Vagina (tissue), 2 donors: Measurements from ENCODE around the gene SLC35B2. TPM values are rescaled to one million over a fixed set of nuclear protein-coding genes. Genes with fewer than 3 reads are reported as not detected.

Source experiments
- DNase-seq, 2 donors: peaks; one replicate each; pipeline ENCODE4 v3.0.0-alpha.2; 2017; ENCODE audit errors: extremely low spot score in 2 of 2
- H3K27ac ChIP-seq: fragments of 200-600 bp; sonication (generic); one replicate; pipeline ENCODE4 v1.5.1; 2019
- H3K27me3 ChIP-seq: fragments of 200-600 bp; sonication (generic); one replicate; pipeline ENCODE4 v1.5.1; 2019
- H3K36me3 ChIP-seq, 2 donors: fragments of 200-600 bp; sonication (generic); one replicate each; pipeline ENCODE4 v1.5.1; 2017 to 2019
- H3K4me1 ChIP-seq: fragments of 200-600 bp; sonication (generic); one replicate; pipeline ENCODE4 v1.5.1; 2019
- H3K4me3 ChIP-seq, 2 donors: fragments of 200-600 bp; sonication (generic); 1 replicate in 1 of 2; 2 replicates in 1 of 2; pipeline ENCODE4 v1.5.1; 2016 to 2019
- H3K9me3 ChIP-seq: fragments of 200-600 bp; sonication (generic); one replicate; pipeline ENCODE4 v1.5.1; 2019
- POLR2A ChIP-seq, 2 donors: fragments of 450-650 bp; IDR thresholded peaks; one replicate each; pipeline ENCODE4 v1.6.1; 2017; ENCODE audit warnings: antibody characterized with exemption in 2 of 2, mild to moderate bottlenecking in 2 of 2, moderate library complexity in 2 of 2
- POLR2AphosphoS5 ChIP-seq, 2 donors: sonication (generic); formaldehyde crosslinking; IDR thresholded peaks; one replicate each; pipeline ENCODE4 v1.9.0; 2017; ENCODE audit warnings: antibody characterized with exemption in 2 of 2, mild to moderate bottlenecking in 2 of 2, low read depth in 1 of 2; ENCODE audit not compliant: insufficient read depth in 1 of 2
- intact Hi-C: fragments of 100-400 bp; cut with DNase I; formaldehyde crosslinking; loops from one replicate; pipeline ENCODE4 v1.15.1; 2023
- total RNA-seq: library from RNA; depleted of rRNA; stranded (reverse); fragments of >200 nt; gene quantifications from one replicate; pipeline ENCODE4 v1.2.3, GENCODE V29; 2016
- TF ChIP-seq, protein P1 (sequence below), 3 experiments: fragments of 450-650 bp in 2 of 3; fragments of 200-600 bp in 1 of 3; sonication (generic) in 1 of 3; IDR thresholded peaks; one replicate each; pipeline ENCODE4 v1.5.1; 2017 to 2019; ENCODE audit warnings: antibody characterized with exemption in 3 of 3, mild to moderate bottlenecking in 2 of 3, moderate library complexity in 2 of 3

SLC35B2 gene
- total RNA-seq, 1 donor from 2014 or later = 19.6 TPM

DNA sequence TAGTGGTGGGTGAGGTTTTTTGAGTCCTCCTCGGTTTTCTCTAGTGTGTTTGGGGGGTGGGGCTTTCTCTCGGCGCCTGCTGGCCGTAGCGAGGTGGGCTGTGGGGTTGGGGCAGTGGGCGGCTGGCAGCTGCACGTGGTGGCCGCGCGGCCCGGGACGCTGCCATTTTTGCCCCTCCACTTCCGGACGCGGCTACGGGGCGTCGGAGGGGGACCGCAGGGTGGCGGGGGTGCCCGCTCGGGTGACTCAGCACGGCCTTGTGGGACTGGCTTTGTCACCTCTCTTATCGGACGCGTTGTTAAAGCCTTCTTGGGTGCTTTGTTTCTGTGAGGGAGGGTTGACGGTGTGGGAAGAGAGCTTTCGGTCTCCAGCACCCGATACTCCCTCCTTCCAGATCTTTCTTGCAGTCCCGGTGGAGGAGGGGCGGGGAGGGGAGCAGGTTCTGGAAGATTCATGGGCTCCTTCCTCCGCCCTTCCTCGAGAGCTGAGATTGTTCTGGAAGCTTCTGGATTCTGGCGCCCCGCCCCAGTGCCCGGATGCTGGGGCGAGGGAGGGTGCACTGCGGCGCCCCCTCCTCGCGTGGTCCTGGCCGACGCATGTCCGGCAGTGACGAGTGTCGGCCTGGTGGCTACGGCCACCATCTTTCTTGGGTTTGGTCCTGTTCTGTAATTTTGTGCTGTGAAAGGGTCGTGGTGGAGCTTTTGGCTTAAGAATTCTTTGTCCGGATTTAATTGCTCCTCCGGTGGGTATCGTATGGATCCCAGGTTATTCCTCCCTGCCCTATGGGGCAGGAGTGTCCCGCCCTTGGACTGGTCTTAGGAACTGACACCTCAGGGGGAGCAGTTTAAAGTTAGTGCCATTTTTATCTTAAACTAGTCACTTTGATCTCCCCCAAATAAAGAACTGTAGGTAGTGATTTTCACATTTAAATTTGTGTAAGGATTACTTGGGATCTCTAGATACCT is 9.7 kb downstream of the SLC35B2 start:
- H3K27me3 ChIP-seq = no peaks in the 10 kb centered on the region
- H3K9me3 ChIP-seq = no peaks in the 10 kb centered on the region
- peak overlapping the region; percentile 97 to 100 for H3K4me3 ChIP-seq
- TF ChIP-seq POLR2A (IDR thresholded peaks at IDR 0.05) = no peak
- TF ChIP-seq, protein P1, sequence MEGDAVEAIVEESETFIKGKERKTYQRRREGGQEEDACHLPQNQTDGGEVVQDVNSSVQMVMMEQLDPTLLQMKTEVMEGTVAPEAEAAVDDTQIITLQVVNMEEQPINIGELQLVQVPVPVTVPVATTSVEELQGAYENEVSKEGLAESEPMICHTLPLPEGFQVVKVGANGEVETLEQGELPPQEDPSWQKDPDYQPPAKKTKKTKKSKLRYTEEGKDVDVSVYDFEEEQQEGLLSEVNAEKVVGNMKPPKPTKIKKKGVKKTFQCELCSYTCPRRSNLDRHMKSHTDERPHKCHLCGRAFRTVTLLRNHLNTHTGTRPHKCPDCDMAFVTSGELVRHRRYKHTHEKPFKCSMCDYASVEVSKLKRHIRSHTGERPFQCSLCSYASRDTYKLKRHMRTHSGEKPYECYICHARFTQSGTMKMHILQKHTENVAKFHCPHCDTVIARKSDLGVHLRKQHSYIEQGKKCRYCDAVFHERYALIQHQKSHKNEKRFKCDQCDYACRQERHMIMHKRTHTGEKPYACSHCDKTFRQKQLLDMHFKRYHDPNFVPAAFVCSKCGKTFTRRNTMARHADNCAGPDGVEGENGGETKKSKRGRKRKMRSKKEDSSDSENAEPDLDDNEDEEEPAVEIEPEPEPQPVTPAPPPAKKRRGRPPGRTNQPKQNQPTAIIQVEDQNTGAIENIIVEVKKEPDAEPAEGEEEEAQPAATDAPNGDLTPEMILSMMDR (IDR thresholded peaks at IDR 0.05) = no peak
- peak; percentile 57 to 94 for TF ChIP-seq POLR2AphosphoS5 (IDR thresholded peaks at IDR 0.05; ENCODE audit: insufficient read depth in 1 of 2, low read depth in 1 of 2)
- no peak for DNase-seq
- H3K36me3 ChIP-seq = peaks cover 4 to 39% of the 10 kb centered on the region in 2 donors
- H3K27ac ChIP-seq = peak overlapping the region; percentile 100
- intact Hi-C loops = no loop called here
- H3K4me1 ChIP-seq = peaks cover 33% of the 10 kb centered on the region

DNA sequence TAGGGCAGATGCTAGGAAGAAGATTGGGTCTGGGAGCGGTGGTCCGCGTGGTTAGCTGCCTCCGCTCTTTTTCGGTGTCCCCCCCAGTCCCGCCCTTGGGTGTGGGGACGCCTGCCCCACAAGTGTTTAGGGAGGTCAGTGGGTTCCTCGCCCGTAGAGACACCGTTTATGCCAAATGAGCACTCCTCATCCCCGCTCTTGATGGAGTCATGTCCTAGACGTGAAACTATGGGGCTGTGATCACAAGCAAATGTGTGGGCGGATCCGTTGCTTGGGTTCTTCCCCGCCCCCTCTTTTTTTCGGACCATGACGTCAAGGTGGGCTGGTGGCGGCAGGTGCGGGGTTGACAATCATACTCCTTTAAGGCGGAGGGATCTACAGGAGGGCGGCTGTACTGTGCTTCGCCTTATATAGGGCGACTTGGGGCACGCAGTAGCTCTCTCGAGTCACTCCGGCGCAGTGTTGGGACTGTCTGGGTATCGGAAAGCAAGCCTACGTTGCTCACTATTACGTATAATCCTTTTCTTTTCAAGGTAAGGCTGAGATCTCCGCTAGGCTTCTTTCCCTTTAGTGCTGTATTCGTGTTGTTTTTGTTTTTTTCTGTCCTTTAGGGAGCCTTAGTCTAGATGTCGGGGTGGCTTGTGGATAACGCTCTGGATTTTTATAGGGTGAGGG is 10.5 kb downstream of the SLC35B2 start, which contains the start of gene HSP90AB1:
TSS of gene HSP90AB1 (plus strand) at position 439 of the 675 bp plus-strand sequence. CDS start 1,529 bp downstream, outside the sequence.
- intact Hi-C loops = no loop called here

DNA sequence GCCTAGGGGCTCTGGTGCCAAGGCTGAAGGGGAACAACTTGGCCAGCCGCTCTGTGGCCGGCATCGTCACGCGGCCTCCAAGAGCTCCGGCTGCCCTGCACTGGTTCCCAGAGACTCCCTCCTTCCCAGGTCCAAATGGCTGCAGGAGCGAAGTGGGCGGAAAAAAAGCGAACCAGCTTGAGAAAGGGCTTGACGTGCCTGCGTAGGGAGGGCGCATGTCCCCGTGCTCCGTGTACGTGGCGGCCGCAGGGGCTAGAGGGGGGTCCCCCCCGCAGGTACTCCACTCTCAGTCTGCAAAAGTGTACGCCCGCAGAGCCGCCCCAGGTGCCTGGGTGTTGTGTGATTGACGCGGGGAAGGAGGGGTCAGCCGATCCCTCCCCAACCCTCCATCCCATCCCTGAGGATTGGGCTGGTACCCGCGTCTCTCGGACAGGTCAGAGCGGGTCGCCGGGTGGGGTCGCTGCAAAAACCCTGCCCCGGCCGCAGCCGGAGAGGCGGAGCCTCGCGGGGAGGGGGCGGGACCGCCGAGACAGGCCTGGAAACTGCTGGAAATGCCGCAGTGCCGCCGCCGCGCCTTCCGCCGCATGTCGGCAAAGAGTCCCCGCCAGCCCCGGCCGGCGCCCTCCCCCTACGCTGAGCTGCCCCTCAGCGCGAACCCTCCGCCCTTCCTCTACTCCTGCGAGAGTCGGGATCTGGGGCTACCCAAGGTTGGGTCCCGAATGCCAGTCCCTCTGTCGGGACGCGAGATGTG is 11.2 kb downstream of the SLC35B2 start:
- H3K27me3 ChIP-seq = no peaks in the 10 kb centered on the region

More for the DNA sequence above, 10.5 kb downstream of the SLC35B2 start, which contains the start of gene HSP90AB1:
- DNase-seq = peak in 1 of 2 donors; percentile 99
- H3K4me3 ChIP-seq = peak within 1 kb of the TSS; percentile 97 to 100
- H3K4me1 ChIP-seq = peaks cover 33% of the 10 kb centered on the region
- H3K27me3 ChIP-seq = no peaks in the 10 kb centered on the region
- no peaks in the 10 kb centered on the region for H3K9me3 ChIP-seq
- H3K27ac ChIP-seq = peak within 1 kb of the TSS; percentile 100
- H3K36me3 ChIP-seq = peaks cover 4 to 31% of the 10 kb centered on the region in 2 donors
- TF ChIP-seq POLR2A (IDR thresholded peaks at IDR 0.05) (peak; percentile 46 to 98), POLR2AphosphoS5 (IDR thresholded peaks at IDR 0.05; ENCODE audit: insufficient read depth in 1 of 2, low read depth in 1 of 2) (peak; percentile 76 to 94)
- TF ChIP-seq, protein P1 (IDR thresholded peaks at IDR 0.05) = no peak

DNA sequence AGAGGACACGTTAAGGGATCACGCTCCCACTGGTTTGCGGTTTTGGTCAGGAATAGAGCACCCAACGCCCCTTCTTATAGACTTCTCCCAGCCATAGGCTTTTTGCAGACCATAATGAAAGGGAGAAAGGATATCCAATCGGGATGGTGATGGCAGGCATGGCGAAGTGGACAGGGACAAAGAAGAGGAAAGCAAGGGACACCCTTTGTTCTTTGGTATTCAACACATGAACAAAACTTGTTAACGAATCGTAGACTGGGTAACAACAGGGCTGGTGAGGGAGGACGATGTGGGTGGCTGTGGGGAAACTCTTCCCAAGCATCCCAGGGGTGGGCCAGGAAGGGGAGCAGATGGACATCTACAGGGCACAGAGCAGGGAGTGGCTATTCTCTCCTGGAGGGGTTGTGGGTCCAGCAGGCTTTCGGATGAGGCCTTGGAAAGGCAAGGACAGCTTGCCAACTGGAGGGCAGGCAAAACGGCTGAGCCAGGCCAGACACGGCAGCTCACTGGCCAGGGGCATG is 11.9 kb downstream of the SLC35B2 start:
- H3K9me3 ChIP-seq = no peaks in the 10 kb centered on the region
- DNase-seq = no peak
- peaks cover 0 to 18% of the 10 kb centered on the region in 2 donors for H3K36me3 ChIP-seq
- H3K4me1 ChIP-seq = peaks cover 29% of the 10 kb centered on the region
- intact Hi-C loops = no loop called here
- no peaks in the 10 kb centered on the region for H3K27me3 ChIP-seq
- peak overlapping the region; percentile 97 to 100 for H3K4me3 ChIP-seq
- H3K27ac ChIP-seq = peak overlapping the region; percentile 100
- no peak for TF ChIP-seq POLR2AphosphoS5 (IDR thresholded peaks at IDR 0.05; ENCODE audit: insufficient read depth in 1 of 2, low read depth in 1 of 2)
- TF ChIP-seq, protein P1 (IDR thresholded peaks at IDR 0.05) = no peak
- no peak for TF ChIP-seq POLR2A (IDR thresholded peaks at IDR 0.05)

More for the DNA sequence above, 11.2 kb downstream of the SLC35B2 start:
- H3K9me3 ChIP-seq = no peaks in the 10 kb centered on the region
- TF ChIP-seq POLR2AphosphoS5 (IDR thresholded peaks at IDR 0.05; ENCODE audit: insufficient read depth in 1 of 2, low read depth in 1 of 2) = peak; percentile 86 to 89
- peak in 1 of 2 donors; percentile 7 for TF ChIP-seq POLR2A (IDR thresholded peaks at IDR 0.05)
- TF ChIP-seq, protein P1 (IDR thresholded peaks at IDR 0.05) = peak in 1 of 3 experiments; percentile 41
- peaks cover 4 to 24% of the 10 kb centered on the region in 2 donors for H3K36me3 ChIP-seq
- no peak for DNase-seq
- H3K4me1 ChIP-seq = peaks cover 33% of the 10 kb centered on the region
- H3K4me3 ChIP-seq = peak overlapping the region; percentile 97 to 100
- intact Hi-C loops = no loop called here
- peak overlapping the region; percentile 100 for H3K27ac ChIP-seq
